HepG2 (cell line): ENCODE results near the gene VWA7. TPM values are rescaled to one million over a fixed set of nuclear protein-coding genes. Genes with fewer than 3 reads are reported as not detected.
"Not testable (repeated sequence)": the region's sequence is repeated elsewhere in the genome, so short reads cannot be mapped to it uniquely, and the experiment has no call there.

Source experiments
- ATAC-seq: fragments of 200-7000 bp; cut with Tn5 transposase; 3 replicates; pipeline ENCODE4 v1.9.1; 2020; ENCODE audit warnings: mild to moderate bottlenecking, moderate library complexity
- BruUV-seq: library from RNA; stranded (reverse); fragments of 400-500 nt; replicated peaks from 2 replicates; lab custom pipeline; 2021; lab: Mats Ljungman, UMichigan
- CTCF ChIA-PET: fragments of 300-600 bp; formaldehyde crosslinking; extraction: SDS; loops from one replicate; lab custom pipeline; 2021; ENCODE audit warnings: low total read pairs, inconsistent platforms, low intra/inter-chr PET ratio; lab: Yijun Ruan, JAX
- POLR2A ChIA-PET: fragments of 350-600 bp; sonication (Branson Sonifier 250); formaldehyde crosslinking; loops from one replicate; lab custom pipeline; 2020; ENCODE audit warnings: antibody characterized with exemption, inconsistent platforms; lab: Yijun Ruan, JAX
- DNase-seq: peaks from one replicate; pipeline ENCODE4 v3.0.0-alpha.2; 2015; ENCODE audit warnings: low spot score
- FAIRE-seq: peaks from 3 replicates; lab custom pipeline; 2011; peaks lifted over from hg19 to GRCh38; lab: Jason Lieb, UNC
- H2AFZ ChIP-seq: one replicate; pipeline ENCODE4 v1.6.1; 2011; ENCODE audit warnings: low read length, inconsistent platforms
- H3K27ac ChIP-seq: fragments of 300-600 bp; 3 replicates; pipeline ENCODE4 v1.8.0; 2011; ENCODE audit warnings: mixed run types, mild to moderate bottlenecking, mixed read lengths, low read length, inconsistent platforms; ENCODE audit not compliant: insufficient read depth; ENCODE audit errors: extremely low read length
- H3K27me3 ChIP-seq, 2 experiments: fragments of 200-600 bp in 1 of 2; 2 replicates in 1 of 2; 3 replicates in 1 of 2; pipeline versions ENCODE4 v1.6.0 to v1.8.0; 2011; ENCODE audit warnings: low read length in 2 of 2, mild to moderate bottlenecking in 2 of 2, moderate library complexity in 2 of 2, inconsistent platforms in 1 of 2; ENCODE audit not compliant: insufficient read depth in 2 of 2, control insufficient read depth in 1 of 2
- H3K36me3 ChIP-seq, 2 experiments: fragments of 200-600 bp in 1 of 2; replicated peaks in 1 of 2; 2 replicates in 1 of 2; 3 replicates in 1 of 2; pipeline versions ENCODE4 v1.5.1 to v1.8.0; 2011; ENCODE audit warnings: low read length in 2 of 2, inconsistent platforms in 1 of 2; ENCODE audit not compliant: insufficient read depth in 2 of 2, control insufficient read depth in 1 of 2
- H3K4me1 ChIP-seq: 2 replicates; pipeline ENCODE4 v1.5.1; 2012; ENCODE audit warnings: low read length, inconsistent platforms; ENCODE audit not compliant: insufficient read depth
- H3K4me2 ChIP-seq: 2 replicates; pipeline ENCODE4 v1.6.0; 2011; ENCODE audit warnings: low read depth, low read length, inconsistent platforms
- H3K4me3 ChIP-seq, 3 experiments: fragments of 200-600 bp in 1 of 3; sonication (generic), shearing (Covaris generic) in 1 of 3; replicated peaks in 1 of 3; 2 replicates each; pipeline ENCODE4 v1.5.1; 2011 to 2016; ENCODE audit warnings: low read length in 3 of 3, inconsistent platforms in 2 of 3, low read depth in 2 of 3, mild to moderate bottlenecking in 2 of 3, control low read depth in 1 of 3, mixed read lengths in 1 of 3; ENCODE audit not compliant: insufficient read depth in 1 of 3
- H3K79me2 ChIP-seq: one replicate; pipeline ENCODE4 v1.6.1; 2011; ENCODE audit warnings: low read length, inconsistent platforms; ENCODE audit not compliant: insufficient read depth
- H3K9ac ChIP-seq: 2 replicates; pipeline ENCODE4 v1.6.0; 2011; ENCODE audit warnings: mild to moderate bottlenecking, low read depth, low read length, inconsistent platforms; ENCODE audit not compliant: insufficient read depth
- H3K9me3 ChIP-seq: 2 replicates; pipeline ENCODE4 v1.5.1; 2012; ENCODE audit warnings: mild to moderate bottlenecking, low read length
- H4K20me1 ChIP-seq: 2 replicates; pipeline ENCODE4 v1.6.0; 2011; ENCODE audit warnings: inconsistent platforms, mild to moderate bottlenecking, low read length, moderate library complexity; ENCODE audit not compliant: insufficient read depth
- CCAR2 ChIP-seq: fragments of 200-400 bp; formaldehyde crosslinking; optimal IDR thresholded peaks from 2 replicates; pipeline ENCODE3; 2018; ENCODE audit warnings: low read depth, mild to moderate bottlenecking, low read length, moderate library complexity
- JDP2 ChIP-seq: sonication (generic); formaldehyde crosslinking; IDR thresholded peaks from 2 replicates; pipeline ENCODE4 v1.8.1; 2022; ENCODE audit warnings: missing genetic modification reagents, borderline replicate concordance
- PRPF4 ChIP-seq: fragments of 200-400 bp; formaldehyde crosslinking; IDR thresholded peaks from 2 replicates; pipeline ENCODE4 v1.6.1; 2016; ENCODE audit warnings: low read length, low read depth; ENCODE audit not compliant: poor library complexity, severe bottlenecking
- STAG1 ChIP-seq: sonication (generic); formaldehyde crosslinking; IDR thresholded peaks from 2 replicates; pipeline ENCODE4 v1.4.0; 2020; ENCODE audit warnings: missing genetic modification reagents
- ZBTB46 ChIP-seq: sonication (generic); formaldehyde crosslinking; IDR thresholded peaks from 2 replicates; pipeline ENCODE4 v1.4.0; 2020; ENCODE audit warnings: mild to moderate bottlenecking, missing genetic modification reagents, borderline replicate concordance
- WGBS: methylation state at CpG from one replicate; pipeline ENCODE4 v1.1.6; 2017; ENCODE audit warnings: low lambda C conversion rate; 5-methylcytosine and 5-hydroxymethylcytosine counted together
- in situ Hi-C: cut with HindIII; loops from 2 replicates; pipeline ENCODE4 v1.10.0; 2017; ENCODE audit warnings: low pct_unique_long_range_greater_than_20kb; ENCODE audit not compliant: extremely low pct_ligation_motif_present
- intact Hi-C: fragments of 100-400 bp; cut with micrococcal nuclease; formaldehyde crosslinking; loops from one replicate; pipeline ENCODE4 v1.10.0; 2022; ENCODE audit not compliant: unreplicated experiment
- polyA plus RNA-seq, 8 experiments: library from polyadenylated mRNA; depleted of rRNA in 3 of 8; stranded (reverse) in 7 of 8; unstranded in 1 of 8; fragments of >200 nt; fragmentation: Illumina TruSeq in 4 of 8; extraction: Trizol in 4 of 8; gene quantifications; 2 replicates each; pipeline versions ENCODE4 v1.2.1 to v1.2.3, GENCODE V29; 2011 to 2016; ENCODE audit warnings: low read depth in 4 of 8, missing spikeins in 1 of 8, mixed read lengths in 1 of 8; ENCODE audit not compliant: insufficient read depth in 1 of 8
- total RNA-seq, 5 experiments: library from RNA; depleted of rRNA; stranded (reverse); fragments of >200 nt; fragmentation: Illumina TruSeq; extraction: Trizol; gene quantifications; 2 replicates each; pipeline ENCODE4 v1.2.3, GENCODE V29; 2016; ENCODE audit warnings: low read depth in 1 of 5
- TF ChIP-seq, protein P1 (sequence below): sonication (generic); formaldehyde crosslinking; IDR thresholded peaks from 2 replicates; pipeline ENCODE4 v1.4.0; 2020; ENCODE audit warnings: missing genetic modification reagents
- TF ChIP-seq, protein P2 (sequence below): sonication (generic); formaldehyde crosslinking; IDR thresholded peaks from 2 replicates; pipeline ENCODE4 v1.8.0; 2022; ENCODE audit warnings: missing genetic modification reagents, mild to moderate bottlenecking, borderline replicate concordance

Gene VWA7
- total and polyA plus RNA-seq, 2 of the 13 experiments (the other 11 are each of a cell fraction or from before 2014, with no cell fraction given): 0.86 to 3.3 TPM

DNA sequence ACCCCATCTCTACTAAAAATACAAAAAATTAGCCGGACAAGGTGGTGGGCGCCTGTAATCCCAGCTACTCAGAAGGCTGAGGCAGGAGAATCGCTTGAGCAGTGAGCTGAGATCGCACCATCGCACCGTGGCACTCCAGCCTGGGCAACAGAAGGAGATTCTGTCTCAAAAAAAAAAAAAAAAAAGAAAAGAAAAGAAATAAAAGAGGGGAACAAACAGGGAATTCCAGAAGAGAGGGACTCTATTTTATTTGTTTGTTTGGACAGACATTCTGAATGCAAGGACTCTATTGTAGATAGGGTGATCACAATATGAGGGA lies 16.8 kb upstream of the VWA7 start:
- H2AFZ ChIP-seq, H3K9me3 ChIP-seq, BruUV-seq, CTCF ChIA-PET, in situ Hi-C loops: not testable (repeated sequence)
- H3K79me2 ChIP-seq: peaks cover 22% of the 10 kb centered on the region
- intact Hi-C loops: loop anchor here (2.0 kb wide), 1 partner anchor 21 kb away; the partner anchor contains the start of genes HSPA1A and HSPA1L
- POLR2A ChIA-PET: interaction anchor here (2.7 to 4.3 kb wide), 3 partner anchors 16 to 56 kb away, joined by 15 to 61 read pairs (median 47); partner anchors contain the start of genes CLIC1, HSPA1B and MSH5
- peak overlapping the region; percentile 89 to 98 (median 98); a peak in 5 of 6 replicates for H3K4me3 ChIP-seq
- peak overlapping the region; percentile 95 for H3K4me2 ChIP-seq
- peaks cover 25% of the 10 kb centered on the region for H3K4me1 ChIP-seq
- H3K27ac ChIP-seq: peak overlapping the region; percentile 76
- peak; percentile 38 for TF ChIP-seq PRPF4
- TF ChIP-seq, all 625 proteins: peak for 1; not testable (repeated sequence) for 624
- not testable (repeated sequence) for DNase-seq, H3K27me3 ChIP-seq, FAIRE-seq, H4K20me1 ChIP-seq, ATAC-seq
- peaks cover 9 to 33% of the 10 kb centered on the region in 2 experiments for H3K36me3 ChIP-seq
- 89% methylated on average over 6 of the region's 6 CpGs for WGBS
- peak overlapping the region; percentile 92 for H3K9ac ChIP-seq

GRCh38 chr6:31792761-31793171 lies 15.6 kb upstream of the VWA7 start:
- H4K20me1 ChIP-seq: no peaks in the 10 kb centered on the region
- FAIRE-seq (no peak), DNase-seq (no peak), ATAC-seq (no peak)
- in situ Hi-C loops (no loop called here), intact Hi-C loops (no loop called here)
- peaks cover 22% of the 10 kb centered on the region for H3K79me2 ChIP-seq
- ChIA-PET POLR2A (interaction anchor here (2.0 to 3.6 kb wide), 4 partner anchors 22 to 56 kb away, joined by 5 to 40 read pairs (median 9); partner anchors contain the start of genes CLIC1, HSPA1A, HSPA1B and HSPA1L), CTCF (interaction anchor here (2.6 kb wide), 1 partner anchor 38 kb away, joined by 10 read pairs; no protein-coding TSS in a partner anchor)
- no TSS peak for BruUV-seq
- H3K4me2 ChIP-seq: no peak overlapping the region
- no peaks in the 10 kb centered on the region for H3K9me3 ChIP-seq
- H3K36me3 ChIP-seq: peaks cover 9 to 30% of the 10 kb centered on the region in 2 experiments
- peaks cover 25% of the 10 kb centered on the region for H3K4me1 ChIP-seq
- H3K27me3 ChIP-seq: no peaks in the 10 kb centered on the region; a peak in 1 of 5 replicates
- no peak overlapping the region for H3K27ac ChIP-seq
- H3K9ac ChIP-seq: no peak overlapping the region
- H3K4me3 ChIP-seq: no peak overlapping the region
- 97% methylated on average over 11 of the region's 12 CpGs for WGBS
- no peak overlapping the region for H2AFZ ChIP-seq
- no peak for TF ChIP-seq STAG1 (CRISPR knock-in tag)
- TF ChIP-seq, protein P1, sequence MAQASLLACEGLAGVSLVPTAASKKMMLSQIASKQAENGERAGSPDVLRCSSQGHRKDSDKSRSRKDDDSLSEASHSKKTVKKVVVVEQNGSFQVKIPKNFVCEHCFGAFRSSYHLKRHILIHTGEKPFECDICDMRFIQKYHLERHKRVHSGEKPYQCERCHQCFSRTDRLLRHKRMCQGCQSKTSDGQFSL: no peak
- TF ChIP-seq CCAR2: no peak
- TF ChIP-seq JDP2 (CRISPR knock-in tag): no peak
- no peak for TF ChIP-seq ZBTB46 (CRISPR knock-in tag)
- TF ChIP-seq, protein P2, sequence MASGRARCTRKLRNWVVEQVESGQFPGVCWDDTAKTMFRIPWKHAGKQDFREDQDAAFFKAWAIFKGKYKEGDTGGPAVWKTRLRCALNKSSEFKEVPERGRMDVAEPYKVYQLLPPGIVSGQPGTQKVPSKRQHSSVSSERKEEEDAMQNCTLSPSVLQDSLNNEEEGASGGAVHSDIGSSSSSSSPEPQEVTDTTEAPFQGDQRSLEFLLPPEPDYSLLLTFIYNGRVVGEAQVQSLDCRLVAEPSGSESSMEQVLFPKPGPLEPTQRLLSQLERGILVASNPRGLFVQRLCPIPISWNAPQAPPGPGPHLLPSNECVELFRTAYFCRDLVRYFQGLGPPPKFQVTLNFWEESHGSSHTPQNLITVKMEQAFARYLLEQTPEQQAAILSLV (CRISPR knock-in tag): no peak
